CD1c-positive myeloid dendritic cell (primary cell): ENCODE results near the gene FRY.
A peak's percentile ranks its signal among the peaks of the same experiment; 100 is the strongest.
"Not testable (repeated sequence)": the region's sequence is repeated elsewhere in the genome, so short reads cannot be mapped to it uniquely, and the experiment has no call there.

ENCODE experiments used
- DNase-seq: peaks from one replicate; pipeline ENCODE4 v3.0.0-alpha.2; 2016; ENCODE audit errors: extremely low spot score

The FRY gene

GRCh38 chr13:32040689-32041088 lies 9.1 kb downstream of the FRY start:
- DNase-seq = no peak

GRCh38 chr13:32041429-32041828 lies 9.9 kb downstream of the FRY start:
- no peak for DNase-seq

- DNase-seq = peak; percentile 15
These were observed 11.0 kb downstream of the FRY start for GRCh38 chr13:32042551-32042950.

GRCh38 chr13:32044446-32044845 lies 12.9 kb downstream of the FRY start:
- DNase-seq = no peak

GRCh38 chr13:32045537-32045936 lies 14.0 kb downstream of the FRY start:
- DNase-seq = no peak

- peak; percentile 77 for DNase-seq
These were observed 14.6 kb downstream of the FRY start for GRCh38 chr13:32045982-32046785.

- peak; percentile 27 for DNase-seq
These were observed 15.5 kb downstream of the FRY start for GRCh38 chr13:32047088-32047487.

- DNase-seq = peak; percentile 45
These were observed 16.2 kb downstream of the FRY start for GRCh38 chr13:32047793-32048192.

GRCh38 chr13:32048816-32049215 lies 17.2 kb downstream of the FRY start:
- DNase-seq = peak; percentile 29

GRCh38 chr13:32051156-32051555 lies 19.6 kb downstream of the FRY start:
- DNase-seq = no peak

GRCh38 chr13:32056316-32056715 lies 24.7 kb downstream of the FRY start:
- DNase-seq = no peak

GRCh38 chr13:32057325-32057724 lies 25.8 kb downstream of the FRY start:
- not testable (repeated sequence) for DNase-seq

GRCh38 chr13:32059511-32059984 lies 28.0 kb downstream of the FRY start:
- DNase-seq = no peak

GRCh38 chr13:32060401-32060878 lies 28.9 kb downstream of the FRY start:
- DNase-seq = no peak

- DNase-seq = no peak
These were observed 32.2 kb downstream of the FRY start for GRCh38 chr13:32063619-32064233.

GRCh38 chr13:32067149-32067961 lies 35.8 kb downstream of the FRY start:
- DNase-seq = no peak

GRCh38 chr13:32068255-32068654 lies 36.7 kb downstream of the FRY start:
- DNase-seq = no peak

GRCh38 chr13:32073180-32073864 lies 41.7 kb downstream of the FRY start:
- no peak for DNase-seq

- no peak for DNase-seq
These were observed 43.7 kb downstream of the FRY start for GRCh38 chr13:32075170-32075851.

- DNase-seq = no peak
These were observed 48.0 kb downstream of the FRY start for GRCh38 chr13:32079587-32079986.

GRCh38 chr13:32080328-32080744 lies 48.8 kb downstream of the FRY start:
- no peak for DNase-seq
